T-helper 17 cell (primary cell): ENCODE measurements around the gene C1QTNF7. TPM values are rescaled to one million over a fixed set of nuclear protein-coding genes. Genes with fewer than 3 reads are reported as not detected.

ENCODE experiments used
- ATAC-seq: fragments of 150-1000 bp; cut with Tn5 transposase; 2 replicates; pipeline ENCODE4 v1.10.0; 2021; ENCODE audit warnings: mild to moderate bottlenecking, moderate library complexity
- DNase-seq, 3 donors: peaks; one replicate each; pipeline versions ENCODE4 v3.0.0 to v3.0.0-alpha.2; 2020 to 2021
- H3K9me3 ChIP-seq: one replicate; pipeline ENCODE4 v1.7.0; 2013; ENCODE audit warnings: low read length, mild to moderate bottlenecking; ENCODE audit not compliant: control insufficient read depth, poor library complexity, severe bottlenecking
- H3K27ac Mint-ChIP-seq: one replicate; pipeline ENCODE4 v1.8.0; 2022; ENCODE audit warnings: mild to moderate bottlenecking, moderate library complexity, mixed read lengths
- H3K27me3 Mint-ChIP-seq: one replicate; pipeline ENCODE4 v1.8.0; 2022; ENCODE audit warnings: mixed read lengths
- H3K36me3 Mint-ChIP-seq: one replicate; pipeline ENCODE4 v1.8.0; 2022; ENCODE audit warnings: low read depth, mixed read lengths
- H3K4me1 Mint-ChIP-seq: one replicate; pipeline ENCODE4 v1.8.0; 2022; ENCODE audit warnings: mild to moderate bottlenecking, mixed read lengths
- H3K4me3 Mint-ChIP-seq: one replicate; pipeline ENCODE4 v1.8.0; 2022; ENCODE audit warnings: mild to moderate bottlenecking, moderate library complexity, mixed read lengths
- total RNA-seq, 4 donors: library from RNA in 2 of 4; stranded (reverse) in 2 of 4; gene quantifications; one replicate each; pipeline ENCODE4 v1.2.3 and lab custom pipeline; 2022 to 2026

The C1QTNF7 gene
- total RNA-seq, 2 donors from 2014 or later: not detected

DNA sequence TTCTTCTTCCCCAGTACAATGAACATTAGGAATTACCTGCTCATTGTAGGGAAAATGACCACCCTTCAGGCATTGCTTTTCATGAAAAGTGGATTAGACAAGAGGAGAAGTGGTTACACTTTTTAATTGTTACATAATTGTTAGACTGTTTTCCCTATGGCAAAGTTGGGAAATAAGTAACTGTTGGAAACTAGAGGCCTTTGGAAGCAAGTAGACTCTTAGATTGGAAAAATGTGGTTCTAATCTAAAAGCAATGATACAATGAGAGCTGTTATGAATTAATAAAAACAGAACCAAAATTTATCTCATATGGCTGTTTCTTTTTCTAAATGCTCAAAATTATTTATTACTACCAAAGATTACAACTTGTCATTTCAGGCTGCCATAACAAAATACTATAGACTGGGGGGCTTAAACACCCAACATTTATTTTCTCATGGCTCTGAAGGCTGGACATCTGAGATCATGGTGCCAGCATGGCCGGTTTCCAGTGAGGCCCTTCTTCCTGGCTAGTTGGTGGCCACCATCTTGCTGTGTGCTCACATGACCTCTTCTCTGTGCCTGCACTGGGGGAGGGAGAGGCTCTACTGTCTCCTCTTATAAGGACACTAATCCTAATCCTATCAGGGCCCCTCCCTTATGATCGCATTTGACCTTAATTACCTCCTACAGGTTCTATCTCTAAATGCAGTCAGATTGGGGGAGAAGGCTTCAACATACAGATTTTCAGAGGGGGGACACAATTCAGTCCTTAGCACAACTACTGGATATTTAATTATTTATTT lies 54.3 kb downstream of the C1QTNF7 start:
- Mint-ChIP-seq H3K27me3 (no peaks in the 10 kb centered on the region), H3K4me3 (no peak overlapping the region), H3K27ac (no peak overlapping the region), H3K36me3 (no peaks in the 10 kb centered on the region), H3K4me1 (no peaks in the 10 kb centered on the region)
- DNase-seq: no peak
- ATAC-seq: no peak
- no peaks in the 10 kb centered on the region for H3K9me3 ChIP-seq

- no peaks in the 10 kb centered on the region for H3K4me1 Mint-ChIP-seq
- no peak overlapping the region for H3K27ac Mint-ChIP-seq
- no peaks in the 10 kb centered on the region for H3K36me3 Mint-ChIP-seq
- DNase-seq (no peak), ATAC-seq (no peak)
- H3K4me3 Mint-ChIP-seq: no peak overlapping the region
- no peaks in the 10 kb centered on the region for H3K27me3 Mint-ChIP-seq
- H3K9me3 ChIP-seq: no peaks in the 10 kb centered on the region
Measured at GRCh38 chr4:15482842-15483241, 55.0 kb downstream of the C1QTNF7 start.

- Mint-ChIP-seq H3K4me1 (no peaks in the 10 kb centered on the region), H3K4me3 (no peak overlapping the region), H3K27ac (no peak overlapping the region), H3K36me3 (peaks cover 2% of the 10 kb centered on the region), H3K27me3 (no peaks in the 10 kb centered on the region)
- DNase-seq (no peak), ATAC-seq (no peak)
- peaks cover 2% of the 10 kb centered on the region for H3K9me3 ChIP-seq
Measured at GRCh38 chr4:15488136-15488535, 60.3 kb downstream of the C1QTNF7 start.

- Mint-ChIP-seq H3K4me1 (no peaks in the 10 kb centered on the region), H3K36me3 (peaks cover 2% of the 10 kb centered on the region), H3K4me3 (no peak overlapping the region), H3K27me3 (no peaks in the 10 kb centered on the region), H3K27ac (no peak overlapping the region)
- DNase-seq (no peak), ATAC-seq (no peak)
- H3K9me3 ChIP-seq: peaks cover 2% of the 10 kb centered on the region
Measured at GRCh38 chr4:15488658-15489470, 61.0 kb downstream of the C1QTNF7 start.

GRCh38 chr4:15489551-15489950 lies 61.7 kb downstream of the C1QTNF7 start:
- ATAC-seq: no peak
- no peak overlapping the region for H3K27ac Mint-ChIP-seq
- H3K4me1 Mint-ChIP-seq: no peaks in the 10 kb centered on the region
- no peak for DNase-seq
- peaks cover 2% of the 10 kb centered on the region for H3K36me3 Mint-ChIP-seq
- no peaks in the 10 kb centered on the region for H3K27me3 Mint-ChIP-seq
- H3K9me3 ChIP-seq: peaks cover 2% of the 10 kb centered on the region
- H3K4me3 Mint-ChIP-seq: no peak overlapping the region

DNA sequence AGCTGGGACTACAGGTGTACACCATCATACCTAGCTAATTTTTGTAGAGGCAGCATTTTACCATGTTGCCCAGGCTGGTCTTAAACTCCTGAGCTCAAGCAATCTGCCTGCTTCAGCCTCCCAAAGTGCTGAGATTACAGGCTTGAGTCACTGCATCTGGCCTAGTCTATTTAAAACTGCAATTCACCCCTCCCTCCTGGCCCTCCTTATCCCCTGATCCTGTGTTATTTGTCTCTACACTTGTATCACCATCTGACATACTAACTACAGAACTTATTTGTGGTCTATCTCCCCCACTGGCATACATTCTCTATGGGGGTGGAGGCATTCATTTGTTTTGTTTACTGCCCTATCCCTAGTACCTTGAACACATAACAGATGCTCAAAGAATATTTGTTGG lies 65.6 kb downstream of the C1QTNF7 start:
- DNase-seq: no peak
- Mint-ChIP-seq H3K4me1 (no peaks in the 10 kb centered on the region), H3K36me3 (peaks cover 2% of the 10 kb centered on the region), H3K4me3 (no peak overlapping the region), H3K27me3 (no peaks in the 10 kb centered on the region), H3K27ac (no peak overlapping the region)
- peaks cover 2% of the 10 kb centered on the region for H3K9me3 ChIP-seq
- no peak for ATAC-seq

- ATAC-seq (no peak), DNase-seq (no peak)
- no peaks in the 10 kb centered on the region for H3K27me3 Mint-ChIP-seq
- H3K27ac Mint-ChIP-seq: no peak overlapping the region
- no peak overlapping the region for H3K4me3 Mint-ChIP-seq
- no peaks in the 10 kb centered on the region for H3K9me3 ChIP-seq
- H3K36me3 Mint-ChIP-seq: peaks cover 2% of the 10 kb centered on the region
- H3K4me1 Mint-ChIP-seq: no peaks in the 10 kb centered on the region
Measured at GRCh38 chr4:15495621-15496020, 67.8 kb downstream of the C1QTNF7 start.

Other genes starting within 250 kb of the C1QTNF7 start
- 1 to 10 TPM in 1 of 2 donors, under 1 TPM in 1; 0.60 to 1.6 TPM for gene CC2D2A, start 41.8 kb downstream of the C1QTNF7 start, total RNA-seq
- 10 to 100 TPM; 48.7 to 49.9 TPM for gene FBXL5, start 227.3 kb downstream of the C1QTNF7 start, total RNA-seq